CD4-positive, CD25-positive, alpha-beta regulatory T cell (primary cell): ENCODE measurements around the gene TNFAIP6. TPM values are rescaled to one million over a fixed set of nuclear protein-coding genes. Genes with fewer than 3 reads are reported as not detected.

ENCODE experiments used
- polyA plus RNA-seq, 4 donors: library from polyadenylated mRNA; unstranded; fragments of 300-500 nt; fragmentation: Illumina TruSeq; gene quantifications; one replicate each; pipeline ENCODE4 v1.2.3, GENCODE V29; 2021
- total RNA-seq: library from RNA; stranded (reverse); gene quantifications from one replicate; pipeline ENCODE4 v1.2.3, GENCODE V29; 2022

Gene TNFAIP6
- total and polyA plus RNA-seq, 5 donors from 2014 or later = not detected

Other genes starting within 250 kb of the TNFAIP6 start
- 12.3 TPM for gene RBM43, start 95.7 kb upstream of the TNFAIP6 start, total RNA-seq
- 1 to 10 TPM; 4.2 to 6.9 (median 5.3) TPM for gene RBM43, start 95.7 kb upstream of the TNFAIP6 start, polyA plus RNA-seq
- 21.1 TPM for gene NMI, start 67.9 kb upstream of the TNFAIP6 start, total RNA-seq
- gene NMI, start 67.9 kb upstream of the TNFAIP6 start, polyA plus RNA-seq = 10 to 100 TPM; 34.3 to 57.8 (median 47.4) TPM
- 40.2 TPM for gene RIF1, start 52.3 kb downstream of the TNFAIP6 start, total RNA-seq
- 10 to 100 TPM; 19.0 to 30.0 (median 24.9) TPM for gene RIF1, start 52.3 kb downstream of the TNFAIP6 start, polyA plus RNA-seq